ENCODE results near the gene MAU2. TPM values are rescaled to one million over a fixed set of nuclear protein-coding genes. Genes with fewer than 3 reads are reported as not detected.

MAU2 gene
- total RNA-seq, 2 donors from 2014 or later = 64.1 to 64.3 TPM

DNA sequence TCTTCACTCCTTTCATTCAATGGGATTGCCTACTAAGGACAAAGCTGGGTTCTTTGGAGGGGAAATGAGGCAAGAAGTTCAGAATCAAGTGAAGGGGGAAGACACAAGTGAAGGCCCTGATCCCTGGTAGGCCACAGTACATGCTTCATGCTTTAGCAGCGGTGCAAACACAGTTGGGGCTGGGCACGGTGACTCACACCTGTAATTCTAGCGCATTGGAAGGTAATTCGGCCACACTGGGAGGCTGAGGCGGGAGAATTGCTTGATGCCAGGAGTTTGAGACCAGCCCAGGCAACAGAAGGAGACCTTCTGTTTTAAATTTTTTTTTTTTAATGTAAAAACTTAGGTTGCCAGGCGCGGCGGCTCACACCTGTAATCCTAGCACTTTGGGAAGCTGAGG is 61.5 kb downstream of the MAU2 start:
- Histone ChIP-seq H3K36me3 (ENCODE audit: control insufficient read depth, insufficient read depth, low read length) (no peaks in the 10 kb centered on the region), H3K27me3 (ENCODE audit: control insufficient read depth, insufficient read depth, low read length, poor library complexity, severe bottlenecking) (no peaks in the 10 kb centered on the region), H3K27ac (ENCODE audit: low read depth, low read length) (no peak overlapping the region), H3K4me1 (ENCODE audit: control insufficient read depth, insufficient read depth, low read length) (no peaks in the 10 kb centered on the region), H3K9me3 (ENCODE audit: control insufficient read depth, low read length) (no peaks in the 10 kb centered on the region), H3K4me3 (ENCODE audit: low read length) (no peak overlapping the region), H3K9ac (ENCODE audit: extremely low read depth, low read length, poor library complexity, severe bottlenecking) (no peak overlapping the region)
- Mint-ChIP-seq H3K4me1 (peaks cover 7% of the 10 kb centered on the region), H3K4me3 (no peak overlapping the region), H3K27ac (no peak overlapping the region), H3K9me3 (peaks cover 13% of the 10 kb centered on the region), H3K27me3 (ENCODE audit: insufficient read depth) (no peaks in the 10 kb centered on the region), H3K36me3 (ENCODE audit: low read depth) (no peaks in the 10 kb centered on the region)
- TF ChIP-seq, protein P1, sequence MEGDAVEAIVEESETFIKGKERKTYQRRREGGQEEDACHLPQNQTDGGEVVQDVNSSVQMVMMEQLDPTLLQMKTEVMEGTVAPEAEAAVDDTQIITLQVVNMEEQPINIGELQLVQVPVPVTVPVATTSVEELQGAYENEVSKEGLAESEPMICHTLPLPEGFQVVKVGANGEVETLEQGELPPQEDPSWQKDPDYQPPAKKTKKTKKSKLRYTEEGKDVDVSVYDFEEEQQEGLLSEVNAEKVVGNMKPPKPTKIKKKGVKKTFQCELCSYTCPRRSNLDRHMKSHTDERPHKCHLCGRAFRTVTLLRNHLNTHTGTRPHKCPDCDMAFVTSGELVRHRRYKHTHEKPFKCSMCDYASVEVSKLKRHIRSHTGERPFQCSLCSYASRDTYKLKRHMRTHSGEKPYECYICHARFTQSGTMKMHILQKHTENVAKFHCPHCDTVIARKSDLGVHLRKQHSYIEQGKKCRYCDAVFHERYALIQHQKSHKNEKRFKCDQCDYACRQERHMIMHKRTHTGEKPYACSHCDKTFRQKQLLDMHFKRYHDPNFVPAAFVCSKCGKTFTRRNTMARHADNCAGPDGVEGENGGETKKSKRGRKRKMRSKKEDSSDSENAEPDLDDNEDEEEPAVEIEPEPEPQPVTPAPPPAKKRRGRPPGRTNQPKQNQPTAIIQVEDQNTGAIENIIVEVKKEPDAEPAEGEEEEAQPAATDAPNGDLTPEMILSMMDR (conservative IDR thresholded peaks at IDR 0.05) = no peak
- DNase-seq = no peak
- WGBS, 2 experiments (ENCODE audit: insufficient coverage in 1 of 2, insufficient read length in 1 of 2) = 96 to 98% methylated on average over 8 of the region's 8 CpGs

GRCh38 chr19:19384486-19384885 is 63.9 kb downstream of the MAU2 start:
- H3K27me3 Mint-ChIP-seq (ENCODE audit: insufficient read depth) = no peaks in the 10 kb centered on the region
- no peaks in the 10 kb centered on the region for H3K4me1 ChIP-seq (ENCODE audit: control insufficient read depth, insufficient read depth, low read length)
- H3K9ac ChIP-seq (ENCODE audit: extremely low read depth, low read length, poor library complexity, severe bottlenecking) = peak overlapping the region; percentile 79
- H3K36me3 Mint-ChIP-seq (ENCODE audit: low read depth) = peaks cover 5% of the 10 kb centered on the region
- no peak overlapping the region for H3K27ac ChIP-seq (ENCODE audit: low read depth, low read length)
- no peaks in the 10 kb centered on the region for H3K36me3 ChIP-seq (ENCODE audit: control insufficient read depth, insufficient read depth, low read length)
- peak overlapping the region; percentile 78 for H3K4me3 Mint-ChIP-seq
- no peaks in the 10 kb centered on the region for H3K27me3 ChIP-seq (ENCODE audit: control insufficient read depth, insufficient read depth, low read length, poor library complexity, severe bottlenecking)
- peak overlapping the region; percentile 78 for H3K4me3 ChIP-seq (ENCODE audit: low read length)
- no peaks in the 10 kb centered on the region for H3K9me3 ChIP-seq (ENCODE audit: control insufficient read depth, low read length)
- TF ChIP-seq, protein P1 (conservative IDR thresholded peaks at IDR 0.05) = no peak
- H3K27ac Mint-ChIP-seq = peak overlapping the region; percentile 85
- H3K4me1 Mint-ChIP-seq = peaks cover 23% of the 10 kb centered on the region
- DNase-seq = no peak
- 88 to 91% methylated on average over 10 to 13 of the region's 13 CpGs for WGBS, 2 experiments (ENCODE audit: insufficient coverage in 1 of 2, insufficient read length in 1 of 2)
- H3K9me3 Mint-ChIP-seq = peaks cover 13% of the 10 kb centered on the region

DNA sequence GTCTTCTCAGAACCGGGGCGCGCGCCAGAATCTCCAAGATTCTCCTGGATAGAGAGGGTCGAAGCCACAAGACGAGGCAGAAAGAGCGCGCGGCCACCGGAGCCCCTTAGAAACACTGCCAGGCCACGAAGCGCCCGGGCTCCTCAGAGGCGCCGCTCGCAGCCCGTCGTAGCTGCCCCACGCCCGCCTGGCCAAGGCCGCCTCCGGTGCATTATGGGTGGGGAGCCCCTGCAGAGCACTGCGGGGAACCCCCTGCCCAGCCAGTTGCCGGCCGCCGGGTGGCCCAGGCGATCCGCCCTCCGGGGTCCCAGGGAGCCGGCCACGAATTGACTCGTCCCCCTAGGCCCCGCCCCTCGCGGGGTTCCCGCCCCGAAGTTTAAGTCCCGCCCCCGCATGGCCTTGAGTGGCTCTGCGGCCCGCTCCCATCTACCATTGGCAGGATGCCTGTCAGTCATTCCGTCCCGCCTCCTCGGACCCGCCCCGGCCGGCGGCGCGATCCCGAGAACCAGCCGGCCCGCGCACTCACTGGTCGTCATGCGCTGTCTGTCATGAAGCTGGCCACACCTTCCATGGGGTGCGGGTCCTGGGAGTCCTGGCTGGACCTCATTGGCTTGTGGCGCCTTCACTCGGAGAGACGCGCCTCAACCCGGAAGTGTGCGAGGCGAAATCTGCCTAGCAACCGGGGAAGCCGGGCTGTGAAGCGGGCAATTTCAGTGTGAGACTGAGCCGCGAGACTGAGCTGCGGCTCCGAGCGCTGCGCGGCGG is 64.7 kb downstream of the MAU2 start:
- Histone ChIP-seq H3K4me3 (ENCODE audit: low read length) (peak overlapping the region; percentile 78), H3K27me3 (ENCODE audit: control insufficient read depth, insufficient read depth, low read length, poor library complexity, severe bottlenecking) (no peaks in the 10 kb centered on the region), H3K36me3 (ENCODE audit: control insufficient read depth, insufficient read depth, low read length) (no peaks in the 10 kb centered on the region), H3K27ac (ENCODE audit: low read depth, low read length) (peak overlapping the region; percentile 29), H3K4me1 (ENCODE audit: control insufficient read depth, insufficient read depth, low read length) (no peaks in the 10 kb centered on the region), H3K9ac (ENCODE audit: extremely low read depth, low read length, poor library complexity, severe bottlenecking) (peak overlapping the region; percentile 79), H3K9me3 (ENCODE audit: control insufficient read depth, low read length) (no peaks in the 10 kb centered on the region)
- WGBS, 2 experiments (ENCODE audit: insufficient coverage in 1 of 2, insufficient read length in 1 of 2) = 1 to 3% methylated on average over 36 to 75 of the region's 75 CpGs
- peaks cover 5% of the 10 kb centered on the region for H3K36me3 Mint-ChIP-seq (ENCODE audit: low read depth)
- H3K27ac Mint-ChIP-seq = peak overlapping the region; percentile 85
- H3K4me1 Mint-ChIP-seq = peaks cover 23% of the 10 kb centered on the region
- no peaks in the 10 kb centered on the region for H3K27me3 Mint-ChIP-seq (ENCODE audit: insufficient read depth)
- H3K4me3 Mint-ChIP-seq = peak overlapping the region; percentile 78
- peaks cover 13% of the 10 kb centered on the region for H3K9me3 Mint-ChIP-seq
- peak; percentile 100 for DNase-seq
- TF ChIP-seq, protein P1 (conservative IDR thresholded peaks at IDR 0.05) = no peak
